ENCODE data around the gene TMPRSS13.

DNA sequence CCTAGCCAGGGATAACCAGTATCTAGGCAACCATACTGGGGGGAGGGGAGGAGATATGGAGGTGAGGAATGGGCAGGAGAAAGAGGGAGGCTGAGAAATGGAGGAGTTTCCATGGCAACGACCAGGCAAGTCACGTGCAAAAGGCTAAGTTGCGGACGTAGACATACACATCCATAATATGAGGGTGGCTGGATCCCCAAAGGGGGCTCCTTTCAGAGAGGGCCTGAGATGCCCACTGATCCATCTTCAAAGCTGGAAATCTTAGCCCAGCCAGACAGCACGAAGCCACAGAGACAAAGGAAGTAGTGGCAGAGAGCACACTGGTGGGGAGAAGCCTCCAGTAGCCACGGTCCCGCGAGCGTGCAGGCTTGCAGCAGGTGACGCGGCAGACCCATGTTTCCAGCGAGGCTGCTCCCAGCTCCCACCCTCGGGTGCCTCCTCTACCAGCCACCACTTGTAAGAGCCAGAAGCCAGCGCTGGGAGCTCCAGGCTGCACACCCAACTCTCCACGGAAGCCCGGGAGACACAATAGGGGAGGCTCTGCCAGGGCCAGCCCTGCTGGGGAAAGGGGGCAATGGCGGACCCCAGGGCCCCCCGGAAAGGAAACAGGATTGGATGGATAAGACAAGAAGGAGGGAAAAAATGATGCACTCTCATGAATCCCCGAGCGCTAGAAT is 53.7 kb downstream of the TMPRSS13 start:
- TF ChIP-seq CTCF (IDR thresholded peaks at IDR 0.05 in 2 of 3, conservative IDR thresholded peaks at IDR 0.05 in 1 of 3; ENCODE audit: insufficient read depth in 2 of 3, low read depth in 1 of 3, low read length in 3 of 3) (no peak), TCF7L2 (IDR thresholded peaks at IDR 0.05; ENCODE audit: low read depth, low read length) (no peak), CUX1 (CRISPR knock-in tag; IDR thresholded peaks at IDR 0.05) (no peak), EZH2 (IDR thresholded peaks at IDR 0.05; ENCODE audit: borderline replicate concordance, low read depth, low read length) (no peak), EP300 (IDR thresholded peaks at IDR 0.05; ENCODE audit: low read length) (no peak), MEIS2 (IDR thresholded peaks at IDR 0.05; ENCODE audit: partially characterized antibody) (no peak), REST (IDR thresholded peaks at IDR 0.05; ENCODE audit: borderline replicate concordance) (no peak), REST (CRISPR knock-in tag; IDR thresholded peaks at IDR 0.05; ENCODE audit: low read depth) (no peak), POLR2AphosphoS2 (IDR thresholded peaks at IDR 0.05; ENCODE audit: low read length) (no peak), ZNF830 (CRISPR knock-in tag; IDR thresholded peaks at IDR 0.05) (no peak), RUNX1 (IDR thresholded peaks at IDR 0.05; ENCODE audit: low read depth) (no peak), GATAD2B (IDR thresholded peaks at IDR 0.05; ENCODE audit: borderline replicate concordance) (no peak), NBN (IDR thresholded peaks at IDR 0.05; ENCODE audit: low read depth) (no peak)
- TF ChIP-seq, protein P1, sequence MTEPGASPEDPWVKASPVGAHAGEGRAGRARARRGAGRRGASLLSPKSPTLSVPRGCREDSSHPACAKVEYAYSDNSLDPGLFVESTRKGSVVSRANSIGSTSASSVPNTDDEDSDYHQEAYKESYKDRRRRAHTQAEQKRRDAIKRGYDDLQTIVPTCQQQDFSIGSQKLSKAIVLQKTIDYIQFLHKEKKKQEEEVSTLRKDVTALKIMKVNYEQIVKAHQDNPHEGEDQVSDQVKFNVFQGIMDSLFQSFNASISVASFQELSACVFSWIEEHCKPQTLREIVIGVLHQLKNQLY (CRISPR knock-in tag; conservative IDR thresholded peaks at IDR 0.05), result no peak

Measured in K562 (cell line).